HepG2 (cell line): Measurements from ENCODE around the gene TMEM120A. TPM values are rescaled to one million over a fixed set of nuclear protein-coding genes. Genes with fewer than 3 reads are reported as not detected.

ENCODE experiments used
- CHCHD3 ChIP-seq: sonication (generic); formaldehyde crosslinking; IDR thresholded peaks from 2 replicates; pipeline ENCODE4 v1.8.0; 2022; ENCODE audit warnings: mild to moderate bottlenecking, missing genetic modification reagents, moderate library complexity
- HNF1B ChIP-seq: sonication (generic); formaldehyde crosslinking; IDR thresholded peaks from 2 replicates; pipeline ENCODE4 v1.5.1; 2020; ENCODE audit warnings: mild to moderate bottlenecking, moderate library complexity, missing genetic modification reagents
- KLF9 ChIP-seq: IDR thresholded peaks from 2 replicates; pipeline ENCODE4 v1.6.1; 2016; ENCODE audit warnings: low read depth
- ZFYVE20 ChIP-seq: sonication (generic); formaldehyde crosslinking; IDR thresholded peaks from 2 replicates; pipeline ENCODE4 v1.8.0; 2023; ENCODE audit warnings: low read depth, mild to moderate bottlenecking, moderate library complexity, missing genetic modification reagents, borderline replicate concordance
- ZNF143 ChIP-seq: sonication (generic); formaldehyde crosslinking; IDR thresholded peaks from 2 replicates; pipeline ENCODE4 v1.4.0; 2020; ENCODE audit warnings: missing genetic modification reagents
- ZNF274 ChIP-seq: sonication (generic); formaldehyde crosslinking; IDR thresholded peaks from 2 replicates; pipeline ENCODE4 v1.5.1; 2020; ENCODE audit warnings: mild to moderate bottlenecking, missing genetic modification reagents
- ZNF512 ChIP-seq: sonication (generic); formaldehyde crosslinking; IDR thresholded peaks from 2 replicates; pipeline ENCODE4 v1.4.0; 2020; ENCODE audit warnings: mild to moderate bottlenecking, missing genetic modification reagents
- ZNF619 ChIP-seq: sonication (generic); formaldehyde crosslinking; IDR thresholded peaks from 2 replicates; pipeline ENCODE4 v1.4.0; 2020; ENCODE audit warnings: mild to moderate bottlenecking, missing genetic modification reagents
- ZNF737 ChIP-seq: sonication (generic); formaldehyde crosslinking; IDR thresholded peaks from 2 replicates; pipeline ENCODE4 v1.5.0; 2020; ENCODE audit warnings: missing genetic modification reagents, mild to moderate bottlenecking, borderline replicate concordance
- ZSCAN21 ChIP-seq: sonication (generic); formaldehyde crosslinking; IDR thresholded peaks from 2 replicates; pipeline ENCODE4 v1.8.0; 2022; ENCODE audit warnings: mild to moderate bottlenecking, missing genetic modification reagents, moderate library complexity, borderline replicate concordance
- ZXDC ChIP-seq: sonication (generic); formaldehyde crosslinking; IDR thresholded peaks from 2 replicates; pipeline ENCODE4 v1.5.0; 2020; ENCODE audit warnings: mild to moderate bottlenecking, missing genetic modification reagents
- polyA plus RNA-seq, 8 experiments: library from polyadenylated mRNA; depleted of rRNA in 3 of 8; stranded (reverse) in 7 of 8; unstranded in 1 of 8; fragments of >200 nt; fragmentation: Illumina TruSeq in 4 of 8; extraction: Trizol in 4 of 8; gene quantifications; 2 replicates each; pipeline versions ENCODE4 v1.2.1 to v1.2.3, GENCODE V29; 2011 to 2016; ENCODE audit warnings: low read depth in 4 of 8, missing spikeins in 1 of 8, mixed read lengths in 1 of 8; ENCODE audit not compliant: insufficient read depth in 1 of 8
- total RNA-seq, 5 experiments: library from RNA; depleted of rRNA; stranded (reverse); fragments of >200 nt; fragmentation: Illumina TruSeq; extraction: Trizol; gene quantifications; 2 replicates each; pipeline ENCODE4 v1.2.3, GENCODE V29; 2016; ENCODE audit warnings: low read depth in 1 of 5
- TF ChIP-seq, protein P1 (sequence below): sonication (generic); formaldehyde crosslinking; IDR thresholded peaks from 2 replicates; pipeline ENCODE4 v1.4.0; 2020; ENCODE audit warnings: mild to moderate bottlenecking, missing genetic modification reagents
- TF ChIP-seq, protein P2 (sequence below): sonication (generic); formaldehyde crosslinking; IDR thresholded peaks from 2 replicates; pipeline ENCODE4 v1.8.1; 2022; ENCODE audit warnings: low read depth, mild to moderate bottlenecking, missing genetic modification reagents

The TMEM120A gene
- total and polyA plus RNA-seq, 2 of the 13 experiments (the other 11 are each of a cell fraction or from before 2014, with no cell fraction given) = 40.3 to 102 TPM

GRCh38 chr7:75995052-75995471, 667 bp upstream of the TMEM120A start (continued):
- 0 out of 2 replicates have a peak, but pooled peaks have one; percentile 4 for TF ChIP-seq HNF1B (CRISPR knock-in tag)
- TF ChIP-seq ZNF143 (CRISPR knock-in tag) = 0 out of 2 replicates have a peak, but pooled peaks have one; percentile 2
- no peak for TF ChIP-seq ZFYVE20 (CRISPR knock-in tag)
- no peak for TF ChIP-seq CHCHD3
- no peak for TF ChIP-seq ZNF619 (CRISPR knock-in tag)
- TF ChIP-seq ZSCAN21 (CRISPR knock-in tag) = no peak
- TF ChIP-seq ZNF512 = no peak
- TF ChIP-seq, protein P1, sequence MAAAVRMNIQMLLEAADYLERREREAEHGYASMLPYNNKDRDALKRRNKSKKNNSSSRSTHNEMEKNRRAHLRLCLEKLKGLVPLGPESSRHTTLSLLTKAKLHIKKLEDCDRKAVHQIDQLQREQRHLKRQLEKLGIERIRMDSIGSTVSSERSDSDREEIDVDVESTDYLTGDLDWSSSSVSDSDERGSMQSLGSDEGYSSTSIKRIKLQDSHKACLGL (CRISPR knock-in tag) = no peak
- TF ChIP-seq, protein P2, sequence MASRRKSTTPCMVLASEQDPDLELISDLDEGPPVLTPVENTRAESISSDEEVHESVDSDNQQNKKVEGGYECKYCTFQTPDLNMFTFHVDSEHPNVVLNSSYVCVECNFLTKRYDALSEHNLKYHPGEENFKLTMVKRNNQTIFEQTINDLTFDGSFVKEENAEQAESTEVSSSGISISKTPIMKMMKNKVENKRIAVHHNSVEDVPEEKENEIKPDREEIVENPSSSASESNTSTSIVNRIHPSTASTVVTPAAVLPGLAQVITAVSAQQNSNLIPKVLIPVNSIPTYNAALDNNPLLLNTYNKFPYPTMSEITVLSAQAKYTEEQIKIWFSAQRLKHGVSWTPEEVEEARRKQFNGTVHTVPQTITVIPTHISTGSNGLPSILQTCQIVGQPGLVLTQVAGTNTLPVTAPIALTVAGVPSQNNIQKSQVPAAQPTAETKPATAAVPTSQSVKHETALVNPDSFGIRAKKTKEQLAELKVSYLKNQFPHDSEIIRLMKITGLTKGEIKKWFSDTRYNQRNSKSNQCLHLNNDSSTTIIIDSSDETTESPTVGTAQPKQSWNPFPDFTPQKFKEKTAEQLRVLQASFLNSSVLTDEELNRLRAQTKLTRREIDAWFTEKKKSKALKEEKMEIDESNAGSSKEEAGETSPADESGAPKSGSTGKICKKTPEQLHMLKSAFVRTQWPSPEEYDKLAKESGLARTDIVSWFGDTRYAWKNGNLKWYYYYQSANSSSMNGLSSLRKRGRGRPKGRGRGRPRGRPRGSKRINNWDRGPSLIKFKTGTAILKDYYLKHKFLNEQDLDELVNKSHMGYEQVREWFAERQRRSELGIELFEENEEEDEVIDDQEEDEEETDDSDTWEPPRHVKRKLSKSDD (CRISPR knock-in tag) = 0 out of 2 replicates have a peak, but pooled peaks have one; percentile 2
- TF ChIP-seq KLF9 (CRISPR knock-in tag) = no peak
- TF ChIP-seq ZNF274 = no peak
- peak; percentile 78; the same call in 1 of the 2 replicates for TF ChIP-seq ZNF737
- no peak for TF ChIP-seq ZXDC
- TF ChIP-seq, all 625 proteins: peak for 4
